ENCODE results near the gene ASF1A.

The ASF1A gene

DNA sequence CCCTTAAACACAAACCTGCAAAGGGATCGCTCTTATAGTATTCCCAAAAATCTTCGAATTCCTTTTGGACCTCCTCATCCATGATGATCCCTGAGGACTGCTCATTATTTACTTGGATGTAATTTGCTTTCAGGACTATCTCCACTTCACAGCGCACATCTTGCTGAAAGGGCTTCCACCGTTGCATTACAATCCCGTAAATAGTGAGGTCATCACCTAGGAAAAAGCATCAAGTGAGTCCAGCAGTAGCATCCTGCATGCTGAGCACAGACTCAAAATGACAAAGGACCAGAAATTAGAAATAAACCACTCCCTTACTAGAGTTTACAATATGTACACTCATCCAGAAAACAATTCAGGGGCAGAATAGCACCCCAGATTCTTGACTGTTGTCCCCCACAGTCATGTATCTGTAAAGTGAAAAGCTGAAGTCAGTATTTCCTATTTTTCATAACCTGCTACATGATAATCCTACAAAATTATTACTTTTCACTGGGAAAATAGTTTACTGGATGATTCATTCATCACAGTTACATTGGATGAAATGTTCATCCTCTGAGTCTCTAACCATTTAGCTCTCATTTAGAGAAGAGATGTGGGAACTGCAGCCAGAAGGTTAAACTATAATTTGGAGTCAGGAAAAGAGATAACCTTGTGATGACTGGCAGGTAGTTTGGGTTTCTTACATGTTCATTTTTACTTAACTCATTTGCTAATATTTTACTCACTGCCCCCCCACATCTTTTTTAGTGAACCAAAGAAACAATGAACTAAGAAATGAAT is 23.8 kb downstream of the ASF1A start:
- FAIRE-seq = no peak

DNA sequence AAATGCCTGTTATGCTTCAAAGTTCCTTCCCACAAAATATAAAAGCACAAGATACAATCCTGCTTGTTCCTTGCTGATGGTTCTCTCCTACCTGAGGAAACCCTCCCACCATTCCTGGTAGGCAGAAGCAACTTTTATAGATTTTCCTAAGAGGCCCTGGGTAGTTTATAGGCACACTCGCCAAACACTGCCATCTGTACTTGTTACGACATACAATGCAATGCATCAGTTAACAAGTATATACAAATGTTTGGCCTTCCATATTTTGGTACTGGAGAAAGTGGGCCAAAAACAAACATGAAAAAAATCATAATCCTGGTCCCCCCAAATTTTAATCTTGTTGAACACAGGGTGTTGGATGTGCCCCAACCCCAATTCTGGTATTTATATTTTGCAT is 24.4 kb downstream of the ASF1A start:
- FAIRE-seq = no peak

DNA sequence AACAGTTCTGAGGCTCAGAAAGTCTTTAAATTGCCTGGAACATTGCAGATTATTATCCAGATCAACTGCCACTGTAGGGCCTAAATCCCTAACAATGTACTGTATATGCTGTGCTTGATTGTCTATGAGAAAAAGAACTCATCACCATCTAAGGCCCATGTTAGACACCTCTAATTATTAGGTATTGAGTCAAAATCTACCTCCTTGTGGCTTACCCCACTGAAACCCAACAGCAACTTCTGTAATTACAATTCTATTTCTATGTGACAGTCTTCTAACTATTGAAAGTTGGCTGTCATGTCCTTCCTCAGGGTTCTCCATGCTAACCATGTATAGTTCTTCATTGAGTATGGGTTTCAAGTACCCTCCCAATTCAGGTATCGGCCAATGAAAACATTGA is 27.1 kb downstream of the ASF1A start:
- FAIRE-seq = no peak

DNA sequence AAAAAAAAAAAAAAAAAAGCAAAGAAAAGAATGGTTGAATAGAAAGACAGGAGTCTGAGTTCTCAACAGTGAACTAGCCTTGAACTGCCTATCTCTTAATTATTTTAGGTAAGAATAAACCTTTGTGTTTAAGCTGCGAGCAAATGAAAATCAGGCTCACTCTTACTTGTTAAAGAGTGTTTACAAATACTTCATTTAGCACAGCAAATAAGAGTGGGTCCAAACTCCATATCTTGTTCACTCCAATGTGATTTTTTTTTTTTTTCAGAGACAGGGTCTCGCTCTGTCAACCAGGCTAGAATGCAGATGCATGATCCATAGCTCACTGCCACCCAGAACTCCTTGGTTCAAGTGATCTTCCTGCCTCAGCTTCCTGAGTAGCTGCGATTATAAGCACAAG is 29.1 kb downstream of the ASF1A start:
- no peak for FAIRE-seq

DNA sequence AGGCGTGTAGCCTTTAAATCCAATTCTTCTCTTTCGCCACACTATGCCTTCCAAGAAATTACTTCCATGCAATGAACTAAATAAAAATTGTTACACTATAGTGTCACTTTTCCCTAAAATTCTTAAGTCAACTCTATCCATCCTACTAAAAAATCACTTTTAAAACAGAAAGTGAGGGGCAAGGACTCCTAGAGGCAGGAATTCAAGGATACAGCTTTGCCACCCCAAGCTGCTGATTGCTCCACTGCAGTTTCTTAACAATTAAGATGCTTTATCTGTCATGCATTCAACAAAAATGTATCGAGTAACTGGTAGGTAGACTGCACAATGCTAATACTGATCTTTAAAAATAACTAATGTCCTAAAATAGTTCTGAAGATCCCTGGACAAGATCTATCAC is 36.7 kb downstream of the ASF1A start:
- no peak for FAIRE-seq

DNA sequence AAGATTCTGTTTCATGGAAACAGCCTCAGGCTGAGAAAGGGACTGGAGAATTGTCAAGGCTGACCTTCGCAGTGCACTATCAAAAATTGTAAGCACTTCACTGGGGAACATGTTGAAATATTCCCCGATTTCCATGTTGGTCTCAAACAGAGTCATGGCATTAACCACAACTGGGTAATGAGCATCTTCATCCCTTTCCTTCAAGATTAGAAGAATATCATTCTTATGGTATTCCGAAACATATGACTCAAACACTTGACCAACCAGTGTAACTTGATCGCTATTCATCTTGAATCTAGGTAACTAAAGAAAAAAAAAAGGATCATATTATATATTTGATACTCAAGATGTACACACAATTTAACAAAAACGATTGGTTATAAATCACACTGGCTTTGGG is 37.5 kb downstream of the ASF1A start:
- FAIRE-seq = no peak

DNA sequence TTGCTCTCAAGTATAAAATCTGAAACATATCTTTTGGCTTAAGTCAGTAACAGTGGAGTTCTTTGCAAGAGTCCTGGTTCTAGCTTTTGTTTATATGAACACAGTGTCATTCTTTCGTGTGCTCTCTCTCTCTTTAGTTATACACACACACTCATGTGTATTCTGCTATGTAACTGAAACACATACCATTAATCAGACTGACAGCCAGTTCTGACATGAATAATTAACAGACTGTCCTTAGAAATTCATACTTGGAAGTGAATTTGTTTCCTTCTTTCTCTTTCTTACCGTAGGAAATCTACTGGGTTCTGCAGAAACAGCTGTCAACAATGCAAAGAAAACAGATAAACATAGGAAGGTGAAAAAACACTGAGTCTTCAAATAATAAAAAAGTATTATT is 38.5 kb downstream of the ASF1A start:
- FAIRE-seq = no peak

DNA sequence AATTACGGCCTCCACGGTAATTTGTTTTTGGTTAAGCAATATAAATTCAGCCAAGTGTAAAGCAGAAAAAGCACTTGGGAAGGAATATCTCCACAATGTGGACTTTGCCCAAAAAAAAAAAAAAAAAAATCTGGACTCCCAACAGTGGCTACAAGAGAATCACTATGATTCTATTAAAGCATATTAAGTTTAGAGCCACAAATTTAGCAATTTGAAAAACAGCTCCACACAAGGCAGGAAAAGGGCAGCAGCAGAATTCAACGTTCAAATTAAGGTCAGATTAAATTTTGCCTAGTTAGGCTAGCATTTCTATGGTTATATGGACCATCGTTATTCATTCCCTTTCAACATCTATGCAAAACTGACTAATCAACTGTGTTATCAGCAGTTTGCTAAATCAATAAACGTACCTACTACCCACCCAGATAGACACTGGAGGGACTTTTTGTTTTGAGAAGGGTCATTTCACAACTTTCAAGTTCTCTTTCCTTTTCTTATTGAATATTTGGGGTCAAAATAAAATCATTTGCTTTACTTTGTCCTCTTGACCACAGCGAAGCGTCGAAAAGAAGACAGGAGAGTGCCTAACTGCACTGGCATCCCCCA is 40.0 kb downstream of the ASF1A start:
- FAIRE-seq = no peak

DNA sequence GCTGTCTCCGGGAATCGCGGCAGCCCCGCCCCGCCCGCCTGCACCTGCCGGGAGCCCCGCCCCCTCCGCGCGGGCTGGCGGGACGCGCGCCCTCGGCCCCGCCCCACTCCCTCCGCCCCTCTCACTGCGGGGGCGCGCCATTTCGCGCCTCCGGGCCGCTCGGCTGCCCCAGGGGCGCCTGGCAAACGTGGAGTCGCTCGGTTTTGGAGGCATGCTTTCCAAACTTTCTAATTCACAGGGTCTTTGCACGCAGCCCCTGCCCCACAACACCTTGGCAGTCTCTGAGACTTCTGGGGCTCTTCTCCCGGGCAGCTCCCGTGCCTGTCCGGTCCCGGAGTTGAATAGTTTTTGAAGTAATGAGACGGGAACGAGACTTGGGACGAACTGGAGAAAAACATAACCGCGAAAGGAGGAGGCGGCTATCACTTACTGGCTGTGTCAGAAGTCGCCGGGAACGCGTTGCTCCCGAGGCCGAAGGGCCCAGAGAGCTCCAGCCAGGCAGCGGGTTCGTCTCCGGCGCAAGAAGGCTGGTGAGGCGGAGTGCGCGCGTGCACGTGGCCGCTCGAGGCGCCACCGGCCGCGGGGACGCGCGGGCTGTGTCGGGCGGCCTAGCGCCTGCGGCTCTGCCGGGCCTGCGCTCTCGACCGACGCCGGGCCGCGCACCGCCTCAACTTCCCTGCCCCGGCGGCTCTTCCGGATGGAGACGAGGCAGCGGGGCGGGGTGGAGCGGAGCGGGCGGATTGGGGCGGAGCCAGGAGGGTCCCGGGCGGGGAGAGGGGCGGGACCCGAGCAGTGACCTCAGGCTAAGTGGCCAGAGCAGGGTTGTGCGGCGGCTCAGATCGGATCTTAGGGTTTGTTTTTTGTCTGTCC is 40.7 kb downstream of the ASF1A start, which contains the start of gene MCM9:
Gene MCM9, minus strand, starts transcription at position 699 of the 870 bp plus-strand sequence. CDS start 3,436 bp downstream, outside the sequence.
- no peak for FAIRE-seq

DNA sequence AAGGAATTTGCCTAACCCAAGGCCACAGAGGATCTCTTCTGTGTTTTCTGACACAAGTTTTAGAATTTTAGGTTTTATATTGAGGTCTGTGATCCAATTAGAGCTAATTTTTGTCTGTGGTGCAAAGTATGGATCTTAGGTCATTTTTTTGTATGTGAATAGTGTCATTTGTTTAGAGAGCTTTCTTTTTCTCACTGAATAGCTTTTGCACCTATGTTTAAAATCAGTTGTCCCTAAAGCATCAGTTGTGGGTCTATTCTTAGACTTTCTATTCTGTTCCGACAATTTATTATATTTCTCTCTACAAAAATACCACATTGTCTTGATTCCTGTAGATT is 41.3 kb downstream of the ASF1A start:
- no peak for FAIRE-seq

DNA sequence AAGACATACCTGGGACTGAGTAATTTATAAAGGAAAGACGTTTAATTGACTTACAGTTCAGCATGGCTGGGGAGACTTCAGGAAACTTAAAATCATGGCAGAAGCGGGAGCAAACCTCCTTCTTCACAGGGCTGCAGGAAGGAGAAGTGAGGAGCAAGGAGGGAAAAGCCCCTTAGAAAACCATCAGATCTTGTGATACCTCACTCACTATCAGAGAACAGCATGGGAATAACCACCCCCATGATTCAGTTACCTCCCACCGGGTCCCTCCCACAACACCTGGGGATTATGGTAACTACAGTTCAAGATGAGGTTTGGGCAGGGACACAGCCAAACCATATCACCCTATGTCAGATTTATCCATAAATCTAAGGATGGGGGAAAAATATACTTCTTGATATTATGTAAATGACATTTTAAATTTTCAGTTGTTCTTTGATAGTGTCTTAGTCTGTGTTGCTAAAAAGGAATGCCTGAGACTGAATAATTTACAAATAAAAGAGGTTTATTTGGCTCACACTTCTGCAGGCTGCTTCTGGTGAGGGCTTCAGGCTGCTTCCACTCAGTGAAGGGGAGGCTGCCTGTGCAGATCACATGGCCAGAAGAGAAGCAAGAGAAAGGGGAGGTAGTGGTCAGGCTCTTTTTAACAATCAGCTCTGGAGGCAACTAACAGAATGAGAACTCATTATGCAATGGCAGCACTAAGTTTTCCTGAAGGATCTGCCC is 42.2 kb downstream of the ASF1A start:
- no peak for FAIRE-seq

DNA sequence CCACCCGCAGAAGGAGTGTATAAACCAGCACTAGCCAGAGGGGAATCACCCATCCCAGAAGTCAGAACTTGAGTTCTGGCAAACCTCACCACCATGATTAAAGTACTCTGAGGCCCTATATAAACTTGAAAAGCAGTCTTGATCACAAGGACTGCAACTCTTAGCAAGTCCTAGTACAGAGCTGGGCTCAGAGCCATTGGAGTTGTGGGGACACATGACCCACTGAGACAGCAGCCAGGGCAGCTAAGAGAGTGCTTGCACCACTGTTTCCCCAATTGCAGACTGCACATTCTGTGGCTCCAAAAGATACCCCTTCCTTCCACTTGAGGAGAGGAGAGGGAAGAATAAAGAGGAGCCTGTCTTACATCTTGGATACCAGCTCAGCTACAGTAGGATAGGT is 45.7 kb downstream of the ASF1A start:
- no peak for FAIRE-seq

DNA sequence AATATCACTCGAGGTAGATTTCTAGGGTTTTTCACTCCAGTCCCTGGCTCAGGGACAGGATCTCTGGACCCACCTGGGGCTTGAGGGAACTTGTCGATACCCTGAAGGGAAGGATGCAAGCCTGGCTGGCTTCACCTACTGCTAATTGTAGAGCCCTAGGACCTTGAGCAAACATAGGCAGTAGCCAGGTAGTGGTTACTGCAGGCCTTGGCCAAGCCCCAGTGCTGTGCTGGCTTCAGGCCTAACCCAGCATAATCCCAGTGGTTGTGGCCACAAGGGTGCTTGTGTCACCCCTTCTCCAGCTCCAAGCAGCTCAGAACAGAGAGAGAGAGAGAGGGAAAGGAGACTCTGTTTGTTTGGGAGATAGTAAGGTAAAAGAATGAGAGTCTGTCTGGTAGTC is 46.8 kb downstream of the ASF1A start:
- FAIRE-seq = no peak

DNA sequence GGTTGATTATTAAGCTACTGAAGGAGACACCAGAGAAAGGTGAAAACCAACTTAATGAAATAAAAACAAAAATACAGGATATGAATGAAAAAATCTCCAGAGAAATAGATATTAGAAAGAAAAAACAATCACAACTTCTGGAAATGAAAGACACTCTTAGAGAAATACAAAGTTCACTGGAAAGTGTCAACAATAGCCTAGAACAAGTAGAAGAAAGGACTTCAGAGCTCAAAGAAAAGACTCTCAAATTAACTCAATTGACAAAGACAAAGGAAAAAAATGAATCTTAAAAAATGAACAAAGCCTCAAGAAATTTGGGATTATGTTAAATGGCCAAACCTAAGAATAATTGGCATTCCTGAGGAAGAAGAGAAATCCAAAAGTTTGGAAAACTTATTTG is 51.3 kb downstream of the ASF1A start:
- no peak for FAIRE-seq

DNA sequence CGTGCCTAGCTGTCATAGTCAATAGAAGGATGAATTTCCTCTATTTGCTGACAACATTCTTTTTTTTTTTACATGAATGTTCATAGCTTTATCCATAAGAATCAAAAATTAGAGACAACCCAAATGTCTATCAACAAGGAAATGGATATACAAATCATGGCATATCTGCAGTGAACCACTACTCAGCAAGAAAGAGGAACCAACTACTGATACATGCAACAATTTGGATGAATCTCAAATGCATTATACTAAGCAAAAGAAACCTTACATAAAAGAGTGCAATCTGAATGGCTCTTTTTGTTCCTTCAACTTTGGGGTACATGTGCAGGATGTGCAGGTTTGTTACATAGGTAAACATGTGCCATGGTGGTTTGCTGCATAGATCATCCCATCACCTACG is 58.7 kb downstream of the ASF1A start:
- FAIRE-seq = no peak

DNA sequence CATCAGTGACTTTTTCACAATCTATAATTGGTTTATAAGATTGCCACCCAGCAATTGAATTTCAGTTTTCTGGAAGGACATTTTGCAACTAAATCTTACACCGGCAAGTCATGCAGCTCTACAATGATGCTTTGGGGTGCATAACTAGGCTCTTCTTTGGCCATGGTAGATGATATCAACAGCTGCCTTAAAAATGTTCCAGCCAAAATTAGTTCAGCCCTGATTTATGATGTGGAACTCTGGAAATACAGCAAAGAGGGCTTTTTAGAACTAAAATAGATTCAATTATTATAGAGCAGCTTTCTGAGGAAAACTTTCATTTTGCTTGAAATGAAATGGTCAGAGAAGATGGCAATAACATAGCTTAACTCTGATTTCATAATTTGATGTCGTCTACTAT is 59.4 kb downstream of the ASF1A start:
- FAIRE-seq = no peak
